WTC11 (cell line): ENCODE data around the gene MGAM2. TPM values are rescaled to one million over a fixed set of nuclear protein-coding genes. Genes with fewer than 3 reads are reported as not detected.

Experiments used
- ATAC-seq: fragments of 200-7000 bp; cut with Tn5 transposase; 2 replicates; pipeline ENCODE4 v1.10.0; 2021; ENCODE audit warnings: mild to moderate bottlenecking, moderate library complexity
- CTCF ChIA-PET: fragments of 300-600 bp; sonication (Branson Sonifier 250); formaldehyde crosslinking; loops from one replicate; lab custom pipeline; 2021; ENCODE audit warnings: antibody characterized with exemption; lab: Charles Lee
- POLR2A ChIA-PET: fragments of 350-600 bp; sonication (Branson Sonifier 250); formaldehyde crosslinking; loops from one replicate; lab custom pipeline; 2021; ENCODE audit warnings: antibody characterized with exemption; lab: Charles Lee
- DNase-seq: peaks from one replicate; pipeline ENCODE4 v3.0.0; 2021; ENCODE audit warnings: low spot score
- H3K27ac Mint-ChIP-seq: 2 replicates; pipeline ENCODE4 v1.8.0; 2021; ENCODE audit warnings: mixed read lengths
- H3K27me3 Mint-ChIP-seq: 2 replicates; pipeline ENCODE4 v1.8.0; 2021; ENCODE audit warnings: low read depth, mild to moderate bottlenecking, moderate library complexity, mixed read lengths
- H3K36me3 Mint-ChIP-seq: 2 replicates; pipeline ENCODE4 v1.8.0; 2021; ENCODE audit warnings: mixed read lengths
- H3K4me1 Mint-ChIP-seq: 2 replicates; pipeline ENCODE4 v1.8.0; 2022; ENCODE audit warnings: mixed read lengths
- H3K4me3 Mint-ChIP-seq: 2 replicates; pipeline ENCODE4 v1.8.0; 2021; ENCODE audit warnings: mild to moderate bottlenecking, moderate library complexity, mixed read lengths
- H3K9me3 Mint-ChIP-seq: 2 replicates; pipeline ENCODE4 v1.8.0; 2021; ENCODE audit warnings: mixed read lengths
- AR ChIP-seq: fragments of 250-450 bp; sonication (Bioruptor Pico); IDR thresholded peaks from 2 replicates; pipeline ENCODE4 v1.9.0; 2021; ENCODE audit warnings: mild to moderate bottlenecking
- ATF1 ChIP-seq: sonication (generic); formaldehyde crosslinking; IDR thresholded peaks from 2 replicates; pipeline ENCODE4 v1.8.1; 2023; ENCODE audit warnings: mild to moderate bottlenecking, moderate library complexity, missing genetic modification reagents
- ATF6 ChIP-seq: sonication (generic); formaldehyde crosslinking; IDR thresholded peaks from 2 replicates; pipeline ENCODE4 v1.8.1; 2023; ENCODE audit warnings: mild to moderate bottlenecking, missing genetic modification reagents
- CTCF ChIP-seq: fragments of 200-600 bp; IDR thresholded peaks from 2 replicates; pipeline ENCODE4 v1.8.0; 2022; ENCODE audit warnings: antibody characterized with exemption
- HMGA2 ChIP-seq: fragments of 250-450 bp; sonication (Bioruptor Pico); IDR thresholded peaks from 2 replicates; pipeline ENCODE4 v1.4.0; 2021; ENCODE audit warnings: mild to moderate bottlenecking, moderate library complexity
- IRF2 ChIP-seq: sonication (generic); formaldehyde crosslinking; IDR thresholded peaks from 2 replicates; pipeline ENCODE4 v1.8.0; 2022; ENCODE audit warnings: low read depth, missing genetic modification reagents, borderline replicate concordance
- MLX ChIP-seq: sonication (generic); formaldehyde crosslinking; IDR thresholded peaks from 2 replicates; pipeline ENCODE4 v1.8.1; 2023; ENCODE audit warnings: mild to moderate bottlenecking, missing genetic modification reagents, moderate library complexity
- NFYB ChIP-seq: sonication (generic); formaldehyde crosslinking; conservative IDR thresholded peaks from 2 replicates; pipeline ENCODE4 v1.8.0; 2022; ENCODE audit warnings: low read depth, missing genetic modification reagents
- NR2C2 ChIP-seq: sonication (generic); formaldehyde crosslinking; IDR thresholded peaks from 2 replicates; pipeline ENCODE4 v1.8.0; 2022; ENCODE audit warnings: mild to moderate bottlenecking, missing genetic modification reagents
- RORB ChIP-seq: fragments of 250-450 bp; sonication (Bioruptor Pico); IDR thresholded peaks from 2 replicates; pipeline ENCODE4 v1.9.0; 2021; ENCODE audit warnings: mild to moderate bottlenecking
- SMAD3 ChIP-seq: sonication (generic); formaldehyde crosslinking; IDR thresholded peaks from 2 replicates; pipeline ENCODE4 v1.8.0; 2022; ENCODE audit warnings: missing genetic modification reagents, mild to moderate bottlenecking, borderline replicate concordance
- ZNF121 ChIP-seq: sonication (generic); formaldehyde crosslinking; IDR thresholded peaks from 2 replicates; pipeline ENCODE4 v1.8.0; 2023; ENCODE audit warnings: missing genetic modification reagents
- ZNF416 ChIP-seq: fragments of 250-450 bp; sonication (Bioruptor Pico); IDR thresholded peaks from 2 replicates; pipeline ENCODE4 v1.9.0; 2021; ENCODE audit warnings: mild to moderate bottlenecking, inconsistent platforms
- total RNA-seq: library from RNA; stranded (reverse); gene quantifications from 3 replicates; pipeline ENCODE4 v1.2.3, GENCODE V29; 2021
- TF ChIP-seq, protein P1 (sequence below): sonication (generic); formaldehyde crosslinking; IDR thresholded peaks from 2 replicates; pipeline ENCODE4 v1.8.1; 2023; ENCODE audit warnings: mild to moderate bottlenecking, moderate library complexity, missing genetic modification reagents
- TF ChIP-seq, protein P2 (sequence below): sonication (generic); formaldehyde crosslinking; IDR thresholded peaks from 2 replicates; pipeline ENCODE4 v1.8.0; 2023; ENCODE audit warnings: missing genetic modification reagents, mild to moderate bottlenecking, borderline replicate concordance

The MGAM2 gene
- total RNA-seq, 1 experiment from 2014 or later = not detected

- TF ChIP-seq AR (CRISPR knock-in tag) (no peak), NFYB (no peak), RORB (no peak), HMGA2 (no peak), IRF2 (CRISPR knock-in tag) (no peak), SMAD3 (CRISPR knock-in tag) (no peak), ZNF121 (CRISPR knock-in tag) (no peak), MLX (CRISPR knock-in tag) (no peak), CTCF (no peak)
- TF ChIP-seq, protein P1, sequence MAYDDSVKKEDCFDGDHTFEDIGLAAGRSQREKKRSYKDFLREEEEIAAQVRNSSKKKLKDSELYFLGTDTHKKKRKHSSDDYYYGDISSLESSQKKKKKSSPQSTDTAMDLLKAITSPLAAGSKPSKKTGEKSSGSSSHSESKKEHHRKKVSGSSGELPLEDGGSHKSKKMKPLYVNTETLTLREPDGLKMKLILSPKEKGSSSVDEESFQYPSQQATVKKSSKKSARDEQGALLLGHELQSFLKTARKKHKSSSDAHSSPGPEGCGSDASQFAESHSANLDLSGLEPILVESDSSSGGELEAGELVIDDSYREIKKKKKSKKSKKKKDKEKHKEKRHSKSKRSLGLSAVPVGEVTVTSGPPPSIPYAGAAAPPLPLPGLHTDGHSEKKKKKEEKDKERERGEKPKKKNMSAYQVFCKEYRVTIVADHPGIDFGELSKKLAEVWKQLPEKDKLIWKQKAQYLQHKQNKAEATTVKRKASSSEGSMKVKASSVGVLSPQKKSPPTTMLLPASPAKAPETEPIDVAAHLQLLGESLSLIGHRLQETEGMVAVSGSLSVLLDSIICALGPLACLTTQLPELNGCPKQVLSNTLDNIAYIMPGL (CRISPR knock-in tag) = no peak
- TF ChIP-seq, all 79 proteins: peak for 0
Measured at GRCh38 chr7:142153400-142153799, 41.9 kb downstream of the MGAM2 start (continued).

GRCh38 chr7:142158736-142159496, 47.4 kb downstream of the MGAM2 start:
- no peaks in the 10 kb centered on the region for H3K4me1 Mint-ChIP-seq
- POLR2A ChIA-PET = no interaction called here
- no peak overlapping the region for H3K27ac Mint-ChIP-seq
- no peaks in the 10 kb centered on the region for H3K27me3 Mint-ChIP-seq
- no peak overlapping the region for H3K4me3 Mint-ChIP-seq
- CTCF ChIA-PET = no interaction called here
- no peaks in the 10 kb centered on the region for H3K9me3 Mint-ChIP-seq
- no peak for ATAC-seq
- no peaks in the 10 kb centered on the region for H3K36me3 Mint-ChIP-seq
- no peak for DNase-seq
- TF ChIP-seq, protein P2, sequence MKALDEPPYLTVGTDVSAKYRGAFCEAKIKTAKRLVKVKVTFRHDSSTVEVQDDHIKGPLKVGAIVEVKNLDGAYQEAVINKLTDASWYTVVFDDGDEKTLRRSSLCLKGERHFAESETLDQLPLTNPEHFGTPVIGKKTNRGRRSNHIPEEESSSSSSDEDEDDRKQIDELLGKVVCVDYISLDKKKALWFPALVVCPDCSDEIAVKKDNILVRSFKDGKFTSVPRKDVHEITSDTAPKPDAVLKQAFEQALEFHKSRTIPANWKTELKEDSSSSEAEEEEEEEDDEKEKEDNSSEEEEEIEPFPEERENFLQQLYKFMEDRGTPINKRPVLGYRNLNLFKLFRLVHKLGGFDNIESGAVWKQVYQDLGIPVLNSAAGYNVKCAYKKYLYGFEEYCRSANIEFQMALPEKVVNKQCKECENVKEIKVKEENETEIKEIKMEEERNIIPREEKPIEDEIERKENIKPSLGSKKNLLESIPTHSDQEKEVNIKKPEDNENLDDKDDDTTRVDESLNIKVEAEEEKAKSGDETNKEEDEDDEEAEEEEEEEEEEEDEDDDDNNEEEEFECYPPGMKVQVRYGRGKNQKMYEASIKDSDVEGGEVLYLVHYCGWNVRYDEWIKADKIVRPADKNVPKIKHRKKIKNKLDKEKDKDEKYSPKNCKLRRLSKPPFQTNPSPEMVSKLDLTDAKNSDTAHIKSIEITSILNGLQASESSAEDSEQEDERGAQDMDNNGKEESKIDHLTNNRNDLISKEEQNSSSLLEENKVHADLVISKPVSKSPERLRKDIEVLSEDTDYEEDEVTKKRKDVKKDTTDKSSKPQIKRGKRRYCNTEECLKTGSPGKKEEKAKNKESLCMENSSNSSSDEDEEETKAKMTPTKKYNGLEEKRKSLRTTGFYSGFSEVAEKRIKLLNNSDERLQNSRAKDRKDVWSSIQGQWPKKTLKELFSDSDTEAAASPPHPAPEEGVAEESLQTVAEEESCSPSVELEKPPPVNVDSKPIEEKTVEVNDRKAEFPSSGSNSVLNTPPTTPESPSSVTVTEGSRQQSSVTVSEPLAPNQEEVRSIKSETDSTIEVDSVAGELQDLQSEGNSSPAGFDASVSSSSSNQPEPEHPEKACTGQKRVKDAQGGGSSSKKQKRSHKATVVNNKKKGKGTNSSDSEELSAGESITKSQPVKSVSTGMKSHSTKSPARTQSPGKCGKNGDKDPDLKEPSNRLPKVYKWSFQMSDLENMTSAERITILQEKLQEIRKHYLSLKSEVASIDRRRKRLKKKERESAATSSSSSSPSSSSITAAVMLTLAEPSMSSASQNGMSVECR (CRISPR knock-in tag) = no peak
- TF ChIP-seq NR2C2 (CRISPR knock-in tag) (no peak), ZNF416 (no peak), AR (CRISPR knock-in tag) (no peak), IRF2 (CRISPR knock-in tag) (no peak), ATF6 (no peak), ATF1 (CRISPR knock-in tag) (no peak)
- TF ChIP-seq, all 79 proteins: peak for 0
